GM23248 (cell line): Measurements from ENCODE around the gene RYR3. TPM values are rescaled to one million over a fixed set of nuclear protein-coding genes. Genes with fewer than 3 reads are reported as not detected.

Source experiments
- DNase-seq: peaks from one replicate; pipeline ENCODE4 v3.0.0-alpha.2; 2015
- H2AFZ ChIP-seq: fragments of 200-600 bp; sonication (generic); 2 replicates; pipeline ENCODE4 v1.6.1; 2016; ENCODE audit warnings: antibody characterized with exemption
- H3F3A ChIP-seq: fragments of 200-600 bp; sonication (generic); 2 replicates; pipeline ENCODE4 v1.6.1; 2016; ENCODE audit warnings: mild to moderate bottlenecking, antibody characterized with exemption, mixed run types; ENCODE audit not compliant: insufficient read depth
- H3K27ac ChIP-seq: fragments of 200-600 bp; sonication (generic); 2 replicates; pipeline ENCODE4 v1.5.1; 2016; ENCODE audit warnings: mild to moderate bottlenecking
- H3K27me3 ChIP-seq: fragments of 200-600 bp; sonication (generic); replicated peaks from 2 replicates; pipeline ENCODE4 v1.6.1; 2016; ENCODE audit warnings: mild to moderate bottlenecking; ENCODE audit not compliant: insufficient read depth
- H3K36me3 ChIP-seq: fragments of 200-600 bp; sonication (generic); 2 replicates; pipeline ENCODE4 v1.6.1; 2016; ENCODE audit warnings: low read depth, mild to moderate bottlenecking
- H3K4me1 ChIP-seq: fragments of 200-600 bp; sonication (generic); 2 replicates; pipeline ENCODE4 v1.6.1; 2016; ENCODE audit warnings: mild to moderate bottlenecking; ENCODE audit not compliant: insufficient read depth
- H3K4me2 ChIP-seq: fragments of 200-600 bp; sonication (generic); one replicate; pipeline ENCODE4 v1.6.1; 2016; ENCODE audit warnings: mild to moderate bottlenecking; ENCODE audit not compliant: unreplicated experiment
- H3K4me3 ChIP-seq: fragments of 200-600 bp; sonication (generic); 2 replicates; pipeline ENCODE4 v1.5.1; 2016; ENCODE audit warnings: mild to moderate bottlenecking
- H3K79me2 ChIP-seq: fragments of 200-600 bp; sonication (generic); 2 replicates; pipeline ENCODE4 v1.6.1; 2016; ENCODE audit warnings: mild to moderate bottlenecking; ENCODE audit not compliant: insufficient read depth
- H3K9ac ChIP-seq: fragments of 200-600 bp; sonication (generic); 2 replicates; pipeline ENCODE4 v1.6.1; 2016; ENCODE audit warnings: mild to moderate bottlenecking
- H3K9me2 ChIP-seq: fragments of 200-600 bp; sonication (generic); 2 replicates; pipeline ENCODE4 v1.6.1; 2016; ENCODE audit warnings: mixed run types, mild to moderate bottlenecking, moderate library complexity; ENCODE audit not compliant: insufficient read depth
- H3K9me3 ChIP-seq: fragments of 200-600 bp; sonication (generic); one replicate; pipeline ENCODE4 v1.6.1; 2017; ENCODE audit warnings: low read depth
- H4K20me1 ChIP-seq: fragments of 200-600 bp; sonication (generic); 2 replicates; pipeline ENCODE4 v1.6.0; 2016; ENCODE audit not compliant: insufficient read depth
- EZH2 ChIP-seq: fragments of 200-600 bp; sonication (generic); IDR thresholded peaks from 2 replicates; pipeline ENCODE4 v1.6.1; 2018; ENCODE audit warnings: antibody characterized with exemption, mild to moderate bottlenecking; ENCODE audit not compliant: insufficient read depth, poor library complexity, severe bottlenecking
- EZH2phosphoT487 ChIP-seq: fragments of 200-600 bp; sonication (generic); IDR thresholded peaks from 2 replicates; pipeline ENCODE4 v1.6.1; 2018; ENCODE audit warnings: antibody characterized with exemption, moderate library complexity, mild to moderate bottlenecking, low read depth; ENCODE audit not compliant: insufficient read depth
- WGBS, 2 experiments: methylation state at CpG; one replicate each; pipeline ENCODE4 v1.1.6; 2015 to 2017; ENCODE audit warnings: low lambda C conversion rate in 2 of 2, low coverage in 1 of 2; ENCODE audit errors: missing lambda C conversion rate in 2 of 2; 5-methylcytosine and 5-hydroxymethylcytosine counted together
- in situ Hi-C: fragments of 300-500 bp; cut with MboI; formaldehyde crosslinking; loops from 2 replicates; pipeline ENCODE4 v1.15.0; 2020
- polyA plus RNA-seq: library from polyadenylated mRNA; unstranded; fragments of >200 nt; fragmentation: Nextera tagmentation; extraction: Ambion mirVana; gene quantifications from 2 replicates; pipeline ENCODE4 v1.2.1, GENCODE V29; 2016
- total RNA-seq: library from RNA; depleted of rRNA; stranded (reverse); fragments of >200 nt; shearing (Covaris generic); gene quantifications from 2 replicates; pipeline ENCODE4 v1.2.3, GENCODE V29; 2014

The RYR3 gene
- total and polyA plus RNA-seq, 2 experiments from 2014 or later = 0.26 TPM; not detected in 1

GRCh38 chr15:33534642-33535041, 223.9 kb downstream of the RYR3 start:
- Histone ChIP-seq H3K9me2 (no peaks in the 10 kb centered on the region), H3K9me3 (no peaks in the 10 kb centered on the region), H3F3A (no peaks in the 10 kb centered on the region), H3K27me3 (no peaks in the 10 kb centered on the region), H3K36me3 (no peaks in the 10 kb centered on the region), H4K20me1 (no peaks in the 10 kb centered on the region), H3K4me2 (no peak overlapping the region), H3K79me2 (no peaks in the 10 kb centered on the region), H3K4me1 (no peaks in the 10 kb centered on the region), H3K9ac (no peak overlapping the region), H2AFZ (no peak overlapping the region), H3K27ac (no peak overlapping the region), H3K4me3 (no peak overlapping the region)
- 55 to 59% methylated on average over 4 of the region's 4 CpGs for WGBS, 2 experiments
- TF ChIP-seq EZH2phosphoT487 (no peak), EZH2 (no peak)
- in situ Hi-C loops = no loop called here
- DNase-seq = no peak

GRCh38 chr15:33535135-33535534, 224.4 kb downstream of the RYR3 start:
- no peak for TF ChIP-seq EZH2
- TF ChIP-seq EZH2phosphoT487 = no peak
- no peak overlapping the region for H3K4me2 ChIP-seq
- in situ Hi-C loops = no loop called here
- no peak overlapping the region for H2AFZ ChIP-seq
- H3K36me3 ChIP-seq = no peaks in the 10 kb centered on the region
- DNase-seq = no peak
- no peaks in the 10 kb centered on the region for H3K79me2 ChIP-seq
- no peak overlapping the region for H3K27ac ChIP-seq
- 25 to 26% methylated on average over 3 of the region's 3 CpGs for WGBS, 2 experiments
- H3K4me1 ChIP-seq = no peaks in the 10 kb centered on the region
- H3F3A ChIP-seq = no peaks in the 10 kb centered on the region
- no peaks in the 10 kb centered on the region for H3K9me2 ChIP-seq
- no peaks in the 10 kb centered on the region for H4K20me1 ChIP-seq
- H3K27me3 ChIP-seq = no peaks in the 10 kb centered on the region
- no peaks in the 10 kb centered on the region for H3K9me3 ChIP-seq
- no peak overlapping the region for H3K4me3 ChIP-seq
- no peak overlapping the region for H3K9ac ChIP-seq

DNA sequence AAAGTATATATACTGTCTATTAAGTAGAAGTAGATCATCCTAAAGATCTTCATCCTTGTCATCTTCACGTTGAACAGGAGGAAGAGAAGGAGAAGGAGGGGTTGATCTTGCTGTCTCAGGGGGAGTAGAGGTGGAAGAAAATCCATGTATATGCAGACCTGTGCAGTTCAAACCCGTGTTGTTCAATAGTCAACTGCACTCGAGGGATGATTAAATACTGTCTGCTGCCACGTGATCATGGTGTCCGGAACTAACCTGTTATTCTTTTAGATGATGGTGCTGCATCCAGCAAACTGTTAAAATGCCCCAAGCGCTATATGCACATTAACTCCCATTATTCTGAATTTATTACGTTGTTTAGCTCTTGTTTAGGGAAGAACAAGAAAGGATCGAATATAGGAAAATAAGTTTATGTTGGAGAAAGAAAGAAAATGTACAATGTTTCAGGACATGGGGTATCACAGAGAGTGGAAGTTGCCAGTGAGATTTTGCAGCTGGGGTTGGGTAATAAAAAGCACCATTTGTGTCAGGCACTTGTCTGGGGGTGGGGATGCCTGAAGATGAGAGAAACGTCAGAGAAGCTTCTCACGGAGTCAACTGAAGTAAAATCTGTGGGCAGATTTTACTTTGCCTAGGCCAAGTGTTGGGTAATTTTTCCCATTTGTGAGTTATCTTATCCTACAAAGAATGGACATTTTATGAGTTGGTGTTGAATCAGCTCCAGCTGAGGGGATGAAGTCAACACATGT, 229.2 kb downstream of the RYR3 start:
- DNase-seq = no peak
- WGBS, 2 experiments = 25 to 28% methylated on average over 10 of the region's 10 CpGs

GRCh38 chr15:33543957-33544356, 233.2 kb downstream of the RYR3 start:
- no peaks in the 10 kb centered on the region for H3K9me3 ChIP-seq
- no peak overlapping the region for H2AFZ ChIP-seq
- no peak overlapping the region for H3K4me3 ChIP-seq
- H3K4me2 ChIP-seq = no peak overlapping the region
- H3K4me1 ChIP-seq = no peaks in the 10 kb centered on the region
- no peak for TF ChIP-seq EZH2phosphoT487
- TF ChIP-seq EZH2 = no peak
- H3K9ac ChIP-seq = no peak overlapping the region
- H3F3A ChIP-seq = no peaks in the 10 kb centered on the region
- DNase-seq = no peak
- in situ Hi-C loops = no loop called here
- no peaks in the 10 kb centered on the region for H3K9me2 ChIP-seq
- H3K27me3 ChIP-seq = no peaks in the 10 kb centered on the region; the same call in 1 of the 2 replicates
- WGBS, 2 experiments = 24 to 29% methylated on average over 3 of the region's 3 CpGs
- no peaks in the 10 kb centered on the region for H4K20me1 ChIP-seq
- H3K27ac ChIP-seq = no peak overlapping the region
- H3K36me3 ChIP-seq = no peaks in the 10 kb centered on the region
- no peaks in the 10 kb centered on the region for H3K79me2 ChIP-seq

More for the DNA sequence above, 229.2 kb downstream of the RYR3 start:
- Histone ChIP-seq H3K36me3 (no peaks in the 10 kb centered on the region), H3K4me1 (no peaks in the 10 kb centered on the region), H3F3A (no peaks in the 10 kb centered on the region), H3K27me3 (no peaks in the 10 kb centered on the region), H3K4me2 (no peak overlapping the region), H3K4me3 (no peak overlapping the region), H3K27ac (no peak overlapping the region), H3K9me3 (no peaks in the 10 kb centered on the region), H2AFZ (no peak overlapping the region), H3K9me2 (no peaks in the 10 kb centered on the region), H4K20me1 (no peaks in the 10 kb centered on the region), H3K79me2 (no peaks in the 10 kb centered on the region), H3K9ac (no peak overlapping the region)
- in situ Hi-C loops = no loop called here
- TF ChIP-seq EZH2phosphoT487 (no peak), EZH2 (no peak)
